HEK293 (cell line): ENCODE results near the gene SCNN1A.

Source experiments
- CTCF ChIA-PET: fragments of 350-600 bp; formaldehyde crosslinking; extraction: SDS; loops from one replicate; lab custom pipeline; 2021; ENCODE audit warnings: antibody characterized with exemption; lab: Yijun Ruan, JAX
- POLR2A ChIA-PET: fragments of 300-600 bp; formaldehyde crosslinking; extraction: SDS; loops from one replicate; lab custom pipeline; 2020; ENCODE audit warnings: antibody characterized with exemption, inconsistent platforms; lab: Yijun Ruan, JAX
- H3K27ac ChIP-seq: fragments of 200-500 bp; sonication (Bioruptor generic); 2 replicates; pipeline ENCODE4 v1.5.1; 2014; ENCODE audit warnings: low read depth, low read length, control low read depth, inconsistent platforms; ENCODE audit errors: extremely low read depth
- H3K36me3 ChIP-seq, 2 experiments: fragments of 200-500 bp in 1 of 2; sonication (Bioruptor generic) in 1 of 2; 1 replicate in 1 of 2; 2 replicates in 1 of 2; pipeline ENCODE4 v1.5.1; 2014 to 2017; ENCODE audit warnings: inconsistent platforms in 2 of 2, low read length in 2 of 2; ENCODE audit not compliant: control insufficient read depth in 2 of 2, insufficient read depth in 1 of 2
- H3K4me1 ChIP-seq: fragments of 200-500 bp; sonication (Bioruptor generic); 2 replicates; pipeline ENCODE4 v1.5.1; 2014; ENCODE audit warnings: mild to moderate bottlenecking, low read length, inconsistent platforms; ENCODE audit not compliant: control insufficient read depth, insufficient read depth
- H3K4me3 ChIP-seq: 2 replicates; pipeline ENCODE4 v1.5.1; 2011; ENCODE audit warnings: low read depth, mild to moderate bottlenecking, control low read depth, low read length, moderate library complexity
- H3K9me3 ChIP-seq: fragments of 200-500 bp; sonication (Bioruptor generic); 2 replicates; pipeline ENCODE4 v1.5.1; 2014; ENCODE audit warnings: low read depth, low read length, inconsistent platforms; ENCODE audit not compliant: control insufficient read depth, insufficient read depth
- GLI4 ChIP-seq: fragments of 450-650 bp; formaldehyde crosslinking; IDR thresholded peaks from 2 replicates; pipeline ENCODE4 v1.5.1; 2016; ENCODE audit warnings: missing biosample characterization, missing genetic modification characterization
- GLIS2 ChIP-seq: fragments of 450-650 bp; formaldehyde crosslinking; IDR thresholded peaks from 2 replicates; pipeline ENCODE4 v1.5.1; 2016; ENCODE audit warnings: missing biosample characterization, missing genetic modification characterization
- KLF9 ChIP-seq: fragments of 450-650 bp; formaldehyde crosslinking; IDR thresholded peaks from 2 replicates; pipeline ENCODE4 v1.5.1; 2016; ENCODE audit warnings: missing biosample characterization, missing genetic modification characterization, low read depth
- OVOL3 ChIP-seq: fragments of 450-650 bp; formaldehyde crosslinking; IDR thresholded peaks from 2 replicates; pipeline ENCODE4 v1.5.1; 2016; ENCODE audit warnings: missing biosample characterization, missing genetic modification characterization
- PBX3 ChIP-seq: sonication (generic); formaldehyde crosslinking; IDR thresholded peaks from 2 replicates; pipeline ENCODE4 v1.8.1; 2022; ENCODE audit warnings: mild to moderate bottlenecking, moderate library complexity, missing genetic modification reagents
- PRDM10 ChIP-seq: fragments of 450-650 bp; formaldehyde crosslinking; IDR thresholded peaks from 2 replicates; pipeline ENCODE4 v1.5.1; 2016; ENCODE audit warnings: missing biosample characterization, missing genetic modification characterization
- SCRT1 ChIP-seq: fragments of 450-650 bp; formaldehyde crosslinking; IDR thresholded peaks from 2 replicates; pipeline ENCODE4 v1.5.1; 2016; ENCODE audit warnings: missing biosample characterization, missing genetic modification characterization, borderline replicate concordance
- TSHZ1 ChIP-seq: fragments of 450-650 bp; formaldehyde crosslinking; IDR thresholded peaks from 2 replicates; pipeline ENCODE4 v1.5.1; 2016; ENCODE audit warnings: missing biosample characterization, missing genetic modification characterization, borderline replicate concordance
- ZBTB48 ChIP-seq: fragments of 450-650 bp; formaldehyde crosslinking; IDR thresholded peaks from 2 replicates; pipeline ENCODE4 v1.5.1; 2016; ENCODE audit warnings: missing biosample characterization, missing genetic modification characterization
- ZBTB49 ChIP-seq: fragments of 450-650 bp; formaldehyde crosslinking; IDR thresholded peaks from 2 replicates; pipeline ENCODE4 v1.5.1; 2016; ENCODE audit warnings: missing biosample characterization, missing genetic modification characterization, low read depth
- ZIC2 ChIP-seq: fragments of 450-650 bp; formaldehyde crosslinking; IDR thresholded peaks from 2 replicates; pipeline ENCODE4 v1.5.1; 2016; ENCODE audit warnings: missing biosample characterization, missing genetic modification characterization
- ZNF18 ChIP-seq: fragments of 450-650 bp; formaldehyde crosslinking; IDR thresholded peaks from 2 replicates; pipeline ENCODE4 v1.5.1; 2016; ENCODE audit warnings: missing biosample characterization, missing genetic modification characterization
- ZNF184 ChIP-seq: fragments of 450-650 bp; IDR thresholded peaks from 2 replicates; pipeline ENCODE4 v1.5.1; 2018; ENCODE audit warnings: missing biosample characterization, mild to moderate bottlenecking, missing genetic modification characterization
- ZNF24 ChIP-seq: fragments of 450-650 bp; formaldehyde crosslinking; IDR thresholded peaks from 2 replicates; pipeline ENCODE4 v1.5.1; 2016; ENCODE audit warnings: missing biosample characterization, missing genetic modification characterization
- ZNF335 ChIP-seq: fragments of 450-650 bp; formaldehyde crosslinking; conservative IDR thresholded peaks from 2 replicates; pipeline ENCODE4 v1.5.1; 2016; ENCODE audit warnings: missing biosample characterization, missing genetic modification characterization
- ZNF449 ChIP-seq: fragments of 450-650 bp; formaldehyde crosslinking; IDR thresholded peaks from 2 replicates; pipeline ENCODE4 v1.5.1; 2017; ENCODE audit warnings: missing biosample characterization, mild to moderate bottlenecking, missing genetic modification characterization, moderate library complexity
- ZNF513 ChIP-seq: fragments of 450-650 bp; IDR thresholded peaks from 2 replicates; pipeline ENCODE4 v1.5.1; 2018; ENCODE audit warnings: missing biosample characterization, missing genetic modification characterization
- ZNF596 ChIP-seq: fragments of 450-650 bp; IDR thresholded peaks from 2 replicates; pipeline ENCODE4 v1.5.0; 2018; ENCODE audit warnings: missing biosample characterization, mild to moderate bottlenecking, missing genetic modification characterization, moderate library complexity
- ZNF76 ChIP-seq: fragments of 450-650 bp; formaldehyde crosslinking; IDR thresholded peaks from 2 replicates; pipeline ENCODE4; 2016; ENCODE audit warnings: low read depth, missing biosample characterization, missing genetic modification characterization, borderline replicate concordance
- ZXDB ChIP-seq: fragments of 450-650 bp; formaldehyde crosslinking; IDR thresholded peaks from 2 replicates; pipeline ENCODE4 v1.5.1; 2016; ENCODE audit warnings: missing biosample characterization, missing genetic modification characterization

SCNN1A gene

GRCh38 chr12:6370994-6371754, 4.2 kb downstream of the SCNN1A start:
- no peak overlapping the region for H3K4me3 ChIP-seq
- H3K36me3 ChIP-seq: no peaks in the 10 kb centered on the region
- ChIA-PET POLR2A (interaction anchor here (0.6 to 3.4 kb wide), 14 partner anchors 8 to 481 kb away, joined by 3 to 37 read pairs (median 4); partner anchors contain the start of genes GAPDH, TNFRSF1A, USP5 and VAMP1), CTCF (interaction anchor here (0.6 to 3.0 kb wide), 9 partner anchors 10 to 502 kb away, joined by 3 to 23 read pairs (median 4); partner anchors contain the start of gene SPSB2)
- H3K9me3 ChIP-seq: no peaks in the 10 kb centered on the region
- H3K4me1 ChIP-seq: peaks cover 22% of the 10 kb centered on the region
- peak overlapping the region; percentile 75 for H3K27ac ChIP-seq
- TF ChIP-seq PBX3 (CRISPR knock-in tag): no peak
- peak; percentile 42; the same call in 1 of the 2 replicates for TF ChIP-seq ZNF449 (tag by site-specific recombination)
- TF ChIP-seq ZBTB48 (tag by site-specific recombination): peak; percentile 20; the same call in 1 of the 2 replicates
- peak; percentile 86 for TF ChIP-seq GLIS2 (tag by site-specific recombination)
- no peak for TF ChIP-seq KLF9 (tag by site-specific recombination)
- no peak for TF ChIP-seq ZNF76 (tag by site-specific recombination)
- TF ChIP-seq ZIC2 (tag by site-specific recombination): peak; percentile 96
- peak; percentile 20; the same call in 1 of the 2 replicates for TF ChIP-seq ZNF24 (tag by site-specific recombination)
- peak; percentile 54 for TF ChIP-seq ZNF335 (tag by site-specific recombination)
- TF ChIP-seq GLI4 (tag by site-specific recombination): no peak
- TF ChIP-seq ZNF18 (tag by site-specific recombination): no peak
- peak; percentile 65 for TF ChIP-seq ZXDB (tag by site-specific recombination)
- TF ChIP-seq ZNF513 (tag by site-specific recombination): no peak
- TF ChIP-seq TSHZ1: peak; percentile 73; the same call in 1 of the 2 replicates
- no peak; the same call in 1 of the 2 replicates for TF ChIP-seq ZNF184 (tag by site-specific recombination)
- peak; percentile 60; the same call in 1 of the 2 replicates for TF ChIP-seq SCRT1 (tag by site-specific recombination)
- no peak for TF ChIP-seq ZBTB49 (tag by site-specific recombination)
- TF ChIP-seq OVOL3 (tag by site-specific recombination): 0 out of 2 replicates have a peak, but pooled peaks have one; percentile 11
- peak; percentile 30 for TF ChIP-seq PRDM10 (tag by site-specific recombination)
- TF ChIP-seq ZNF596 (tag by site-specific recombination): no peak
